Tibial nerve (tissue), 4 donors: ENCODE measurements around the gene S100A13. TPM values are rescaled to one million over a fixed set of nuclear protein-coding genes. Genes with fewer than 3 reads are reported as not detected.

Experiments
- DNase-seq, 2 donors: peaks; one replicate each; pipeline ENCODE4 v3.0.0-alpha.2; 2019; ENCODE audit warnings: low spot score in 2 of 2
- H3K27ac ChIP-seq, 4 donors: fragments of 200-600 bp; sonication (generic) in 3 of 4; one replicate each; pipeline ENCODE4 v1.5.1; 2017 to 2019; ENCODE audit warnings: mild to moderate bottlenecking in 1 of 4
- H3K27me3 ChIP-seq, 2 donors: fragments of 200-600 bp; sonication (generic) in 1 of 2; one replicate each; pipeline versions ENCODE4 v1.5.1 to v1.6.0; 2017 to 2019
- H3K36me3 ChIP-seq, 3 donors: fragments of 200-600 bp; sonication (generic); one replicate each; pipeline ENCODE4 v1.5.1; 2018 to 2019
- H3K4me1 ChIP-seq, 4 donors: fragments of 200-600 bp; sonication (generic) in 3 of 4; one replicate each; pipeline ENCODE4 v1.5.1; 2017 to 2019
- H3K4me3 ChIP-seq, 4 donors: fragments of 200-600 bp; sonication (generic) in 3 of 4; one replicate each; pipeline ENCODE4 v1.5.1; 2017 to 2019; ENCODE audit warnings: mild to moderate bottlenecking in 1 of 4, moderate library complexity in 1 of 4
- H3K9me3 ChIP-seq, 4 donors: fragments of 200-600 bp; sonication (generic) in 3 of 4; one replicate each; pipeline ENCODE4 v1.5.1; 2017 to 2019
- EP300 ChIP-seq, 2 donors: sonication (generic); formaldehyde crosslinking; IDR thresholded peaks; one replicate each; pipeline ENCODE4 v1.6.1; 2017; ENCODE audit warnings: antibody characterized with exemption in 2 of 2, mild to moderate bottlenecking in 1 of 2
- POLR2A ChIP-seq, 2 donors: fragments of 450-650 bp; IDR thresholded peaks; one replicate each; pipeline ENCODE4 v1.6.1; 2017; ENCODE audit warnings: antibody characterized with exemption in 2 of 2, mild to moderate bottlenecking in 2 of 2, moderate library complexity in 2 of 2
- WGBS, 2 donors: methylation state at CpG; one replicate each; pipeline ENCODE4 v1.1.5; 2018; 5-methylcytosine and 5-hydroxymethylcytosine counted together
- total RNA-seq, 4 donors: library from RNA; depleted of rRNA; stranded (reverse); fragments of >200 nt; gene quantifications; one replicate each; pipeline ENCODE4 v1.1.0, GENCODE V29; 2016
- TF ChIP-seq, protein P1 (sequence below), 5 experiments: fragments of 200-600 bp in 3 of 5; fragments of 450-650 bp in 2 of 5; sonication (generic) in 3 of 5; IDR thresholded peaks; one replicate each; pipeline ENCODE4 v1.5.1; 2016 to 2019; ENCODE audit warnings: antibody characterized with exemption in 5 of 5, mild to moderate bottlenecking in 3 of 5, moderate library complexity in 2 of 5

Gene S100A13
- total RNA-seq, 4 donors from 2014 or later: 74.4 to 151 (median 121) TPM

DNA sequence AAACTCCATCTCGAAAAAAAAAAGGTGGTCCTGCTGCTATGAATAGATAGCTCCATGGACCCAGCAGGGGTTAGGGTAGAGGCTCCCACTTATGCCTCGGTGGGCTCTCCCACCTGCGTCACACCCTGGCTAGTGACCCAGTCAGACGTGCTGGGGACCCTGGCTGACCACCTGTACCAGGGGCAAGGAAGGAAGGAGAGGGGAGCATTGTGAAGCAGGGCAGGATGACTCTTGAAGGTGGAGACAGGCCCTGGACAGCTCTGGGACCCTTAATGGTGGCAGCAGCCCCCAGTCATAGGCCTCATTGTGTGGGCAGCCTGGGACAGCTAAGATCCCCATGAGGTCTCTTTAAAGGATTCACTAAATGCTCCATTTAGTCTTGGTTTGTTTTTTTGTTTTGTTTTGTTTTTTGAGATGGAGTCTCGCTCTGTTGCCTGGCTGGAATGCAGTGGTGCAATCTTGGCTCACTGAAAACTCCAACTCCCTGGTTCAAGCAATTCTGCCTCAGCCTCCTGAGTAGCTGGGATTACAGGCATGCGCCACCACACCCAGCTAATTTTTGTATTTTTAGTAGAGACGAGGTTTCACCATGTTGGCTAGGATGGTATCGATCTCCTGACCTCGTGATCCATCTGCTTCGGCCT lies 20.8 kb upstream of the S100A13 start:
- peaks cover 0 to 38% (median 0%) of the 10 kb centered on the region in 3 donors for H3K36me3 ChIP-seq
- peaks cover 0 to 39% (median 2%) of the 10 kb centered on the region in 4 donors for H3K4me1 ChIP-seq
- DNase-seq: no peak
- TF ChIP-seq POLR2A (IDR thresholded peaks at IDR 0.05) (no peak), EP300 (IDR thresholded peaks at IDR 0.05) (no peak)
- TF ChIP-seq, protein P1, sequence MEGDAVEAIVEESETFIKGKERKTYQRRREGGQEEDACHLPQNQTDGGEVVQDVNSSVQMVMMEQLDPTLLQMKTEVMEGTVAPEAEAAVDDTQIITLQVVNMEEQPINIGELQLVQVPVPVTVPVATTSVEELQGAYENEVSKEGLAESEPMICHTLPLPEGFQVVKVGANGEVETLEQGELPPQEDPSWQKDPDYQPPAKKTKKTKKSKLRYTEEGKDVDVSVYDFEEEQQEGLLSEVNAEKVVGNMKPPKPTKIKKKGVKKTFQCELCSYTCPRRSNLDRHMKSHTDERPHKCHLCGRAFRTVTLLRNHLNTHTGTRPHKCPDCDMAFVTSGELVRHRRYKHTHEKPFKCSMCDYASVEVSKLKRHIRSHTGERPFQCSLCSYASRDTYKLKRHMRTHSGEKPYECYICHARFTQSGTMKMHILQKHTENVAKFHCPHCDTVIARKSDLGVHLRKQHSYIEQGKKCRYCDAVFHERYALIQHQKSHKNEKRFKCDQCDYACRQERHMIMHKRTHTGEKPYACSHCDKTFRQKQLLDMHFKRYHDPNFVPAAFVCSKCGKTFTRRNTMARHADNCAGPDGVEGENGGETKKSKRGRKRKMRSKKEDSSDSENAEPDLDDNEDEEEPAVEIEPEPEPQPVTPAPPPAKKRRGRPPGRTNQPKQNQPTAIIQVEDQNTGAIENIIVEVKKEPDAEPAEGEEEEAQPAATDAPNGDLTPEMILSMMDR (IDR thresholded peaks at IDR 0.05): no peak
- WGBS, 2 donors: 80 to 84% methylated on average over 10 of the region's 10 CpGs
- H3K27me3 ChIP-seq: no peaks in the 10 kb centered on the region
- H3K4me3 ChIP-seq: no peak overlapping the region
- H3K27ac ChIP-seq: peak overlapping the region in 3 of 4 donors; percentile 20 to 61 (median 22)
- H3K9me3 ChIP-seq: no peaks in the 10 kb centered on the region

DNA sequence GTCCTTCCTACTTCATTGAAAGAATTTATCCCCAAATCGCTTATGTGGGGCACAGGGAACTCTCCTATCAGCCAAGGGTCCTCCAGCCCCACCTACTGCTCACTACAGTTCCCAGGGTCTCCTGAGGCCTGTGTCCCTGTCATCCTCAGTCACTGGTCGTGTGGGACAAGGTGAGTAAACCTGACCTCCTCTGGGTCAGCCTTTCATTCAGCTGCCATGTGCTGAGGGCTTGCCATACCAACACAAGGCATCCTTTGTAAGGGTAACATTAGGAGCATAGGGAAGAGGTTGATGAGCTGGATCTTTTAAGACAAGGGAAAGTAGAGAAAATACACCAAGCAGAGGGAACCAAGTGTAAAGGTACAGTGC lies 20.0 kb upstream of the S100A13 start:
- no peak overlapping the region for H3K4me3 ChIP-seq
- no peak for DNase-seq
- H3K27ac ChIP-seq: peak overlapping the region in 2 of 4 donors; percentile 25 to 61
- TF ChIP-seq EP300 (IDR thresholded peaks at IDR 0.05) (no peak), POLR2A (IDR thresholded peaks at IDR 0.05) (no peak)
- TF ChIP-seq, protein P1 (IDR thresholded peaks at IDR 0.05): no peak
- peaks cover 0 to 41% (median 2%) of the 10 kb centered on the region in 4 donors for H3K4me1 ChIP-seq
- WGBS, 2 donors: 24 to 45% methylated on average over 2 of the region's 2 CpGs
- no peaks in the 10 kb centered on the region for H3K27me3 ChIP-seq
- H3K36me3 ChIP-seq: peaks cover 0 to 46% (median 4%) of the 10 kb centered on the region in 3 donors
- H3K9me3 ChIP-seq: no peaks in the 10 kb centered on the region

DNA sequence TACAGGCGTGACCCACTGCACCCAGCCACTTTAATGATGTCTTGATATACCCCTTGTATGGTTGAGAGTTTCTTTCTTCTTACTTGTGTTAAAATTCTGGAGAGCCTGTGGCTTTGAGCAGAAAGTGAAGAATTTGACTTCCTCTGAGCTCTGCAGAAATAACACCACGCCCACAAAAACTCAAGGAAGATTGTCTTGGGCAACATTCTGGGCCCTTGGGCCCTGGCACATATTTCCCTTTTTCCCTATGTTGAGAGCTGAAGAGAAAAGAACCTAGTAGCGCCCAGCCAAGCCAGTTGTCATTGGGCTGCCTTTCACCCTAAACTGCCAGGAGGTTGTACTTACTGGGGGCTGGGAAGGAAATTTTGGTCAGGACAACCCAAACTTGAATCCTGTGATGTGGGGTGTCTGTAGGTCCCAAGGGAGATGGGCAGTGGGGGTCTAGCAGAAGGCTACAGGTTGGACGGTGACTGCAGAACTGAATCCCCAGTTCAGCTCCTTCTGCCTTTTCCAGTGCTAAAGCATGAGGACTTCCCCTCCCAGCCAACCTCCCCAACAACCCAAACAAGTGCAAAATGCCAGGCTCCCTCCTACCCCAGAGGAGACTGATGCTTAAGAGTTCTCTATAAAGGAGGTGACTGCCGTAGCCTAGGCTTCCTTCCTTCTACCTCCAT lies 19.5 kb upstream of the S100A13 start:
- TF ChIP-seq EP300 (IDR thresholded peaks at IDR 0.05): peak in 1 of 2 donors; percentile 11
- TF ChIP-seq, protein P1 (IDR thresholded peaks at IDR 0.05): no peak
- no peak for TF ChIP-seq POLR2A (IDR thresholded peaks at IDR 0.05)
- H3K36me3 ChIP-seq: peaks cover 0 to 51% (median 9%) of the 10 kb centered on the region in 3 donors
- no peaks in the 10 kb centered on the region for H3K9me3 ChIP-seq
- H3K27ac ChIP-seq: peak overlapping the region in 2 of 4 donors; percentile 26 to 29
- no peak overlapping the region for H3K4me3 ChIP-seq
- no peak for DNase-seq
- peaks cover 0 to 46% (median 2%) of the 10 kb centered on the region in 4 donors for H3K4me1 ChIP-seq
- WGBS, 2 donors: 72 to 85% methylated on average over 5 of the region's 5 CpGs
- H3K27me3 ChIP-seq: no peaks in the 10 kb centered on the region

DNA sequence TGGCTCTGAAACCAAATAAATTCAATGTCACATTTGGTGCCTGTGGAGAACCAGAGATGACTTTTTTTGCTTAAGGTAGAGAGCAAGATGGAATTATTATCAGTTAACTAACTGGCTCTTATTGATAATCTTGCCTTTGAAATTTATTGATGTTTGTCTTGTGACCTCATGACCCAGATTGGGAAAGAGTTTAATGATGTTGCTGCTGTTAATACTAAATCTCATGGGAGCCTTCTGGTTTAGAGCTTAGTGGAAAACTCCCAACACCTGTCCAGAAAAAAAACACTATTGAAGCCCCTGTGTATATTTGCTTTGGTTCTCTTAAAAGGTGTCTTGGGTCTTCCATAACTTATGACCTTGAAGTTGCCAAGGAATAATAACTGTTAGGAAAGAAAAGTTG lies 16.5 kb upstream of the S100A13 start:
- Histone ChIP-seq H3K27ac (peak overlapping the region in 2 of 4 donors; percentile 32 to 59), H3K4me3 (no peak overlapping the region), H3K4me1 (peaks cover 0 to 58% (median 2%) of the 10 kb centered on the region in 4 donors), H3K36me3 (peaks cover 0 to 81% (median 20%) of the 10 kb centered on the region in 3 donors), H3K27me3 (no peaks in the 10 kb centered on the region), H3K9me3 (no peaks in the 10 kb centered on the region)
- TF ChIP-seq POLR2A (IDR thresholded peaks at IDR 0.05): no peak
- TF ChIP-seq EP300 (IDR thresholded peaks at IDR 0.05): no peak
- DNase-seq: no peak

DNA sequence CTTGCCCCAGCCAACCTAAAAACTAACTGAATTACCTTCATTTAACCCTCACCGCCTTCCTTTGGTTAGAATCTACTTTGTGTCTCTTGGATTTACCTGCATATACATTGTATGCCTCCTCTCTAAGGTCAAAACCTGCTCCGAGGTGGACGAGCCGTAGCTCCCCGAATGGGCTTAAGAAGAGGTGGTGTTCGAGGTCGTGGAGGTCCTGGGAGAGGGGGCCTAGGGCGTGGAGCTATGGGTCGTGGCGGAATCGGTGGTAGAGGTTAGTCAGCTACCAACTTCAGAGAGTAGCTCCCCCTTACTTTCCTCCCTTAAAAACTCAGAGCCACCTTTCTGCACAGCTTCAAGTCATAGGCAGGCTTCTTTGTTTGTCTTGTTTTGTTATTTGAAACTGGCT lies 15.8 kb upstream of the S100A13 start:
- no peaks in the 10 kb centered on the region for H3K9me3 ChIP-seq
- peak overlapping the region in 1 of 4 donors; percentile 32 for H3K27ac ChIP-seq
- H3K4me1 ChIP-seq: peaks cover 0 to 57% (median 2%) of the 10 kb centered on the region in 4 donors
- H3K36me3 ChIP-seq: peaks cover 0 to 89% (median 23%) of the 10 kb centered on the region in 3 donors
- H3K27me3 ChIP-seq: no peaks in the 10 kb centered on the region
- 87% methylated on average over 11 of the region's 11 CpGs for WGBS, 2 donors
- no peak for DNase-seq
- TF ChIP-seq POLR2A (IDR thresholded peaks at IDR 0.05): no peak
- TF ChIP-seq EP300 (IDR thresholded peaks at IDR 0.05): no peak
- TF ChIP-seq, protein P1 (IDR thresholded peaks at IDR 0.05): no peak
- H3K4me3 ChIP-seq: no peak overlapping the region
